Astrocyte of the cerebellum (primary cell): ENCODE measurements around the gene LDHD.
"Not testable (repeated sequence)": the region's sequence is repeated elsewhere in the genome, so short reads cannot be mapped to it uniquely, and the experiment has no call there.

ENCODE experiments used
- DNase-seq: peaks from one replicate; pipeline ENCODE4 v3.0.0-alpha.2; 2011; ENCODE audit warnings: low read depth
- H3K4me3 ChIP-seq: 2 replicates; pipeline ENCODE4 v1.5.1; 2011; ENCODE audit warnings: mild to moderate bottlenecking, low read depth, low read length, moderate library complexity
- in situ Hi-C: cut with HindIII; loops from 2 replicates; pipeline ENCODE4 v1.10.0; 2017; ENCODE audit warnings: low sequenced_read_pairs
- TF ChIP-seq, protein P1 (sequence below): IDR thresholded peaks from 2 replicates; pipeline ENCODE4 v1.5.1; 2012; ENCODE audit warnings: low read length, low read depth, moderate library complexity, mild to moderate bottlenecking; ENCODE audit errors: missing control alignments

The LDHD gene

GRCh38 chr16:75143941-75144340 lies 27.4 kb upstream of the LDHD start:
- in situ Hi-C loops: no loop called here
- TF ChIP-seq, protein P1, sequence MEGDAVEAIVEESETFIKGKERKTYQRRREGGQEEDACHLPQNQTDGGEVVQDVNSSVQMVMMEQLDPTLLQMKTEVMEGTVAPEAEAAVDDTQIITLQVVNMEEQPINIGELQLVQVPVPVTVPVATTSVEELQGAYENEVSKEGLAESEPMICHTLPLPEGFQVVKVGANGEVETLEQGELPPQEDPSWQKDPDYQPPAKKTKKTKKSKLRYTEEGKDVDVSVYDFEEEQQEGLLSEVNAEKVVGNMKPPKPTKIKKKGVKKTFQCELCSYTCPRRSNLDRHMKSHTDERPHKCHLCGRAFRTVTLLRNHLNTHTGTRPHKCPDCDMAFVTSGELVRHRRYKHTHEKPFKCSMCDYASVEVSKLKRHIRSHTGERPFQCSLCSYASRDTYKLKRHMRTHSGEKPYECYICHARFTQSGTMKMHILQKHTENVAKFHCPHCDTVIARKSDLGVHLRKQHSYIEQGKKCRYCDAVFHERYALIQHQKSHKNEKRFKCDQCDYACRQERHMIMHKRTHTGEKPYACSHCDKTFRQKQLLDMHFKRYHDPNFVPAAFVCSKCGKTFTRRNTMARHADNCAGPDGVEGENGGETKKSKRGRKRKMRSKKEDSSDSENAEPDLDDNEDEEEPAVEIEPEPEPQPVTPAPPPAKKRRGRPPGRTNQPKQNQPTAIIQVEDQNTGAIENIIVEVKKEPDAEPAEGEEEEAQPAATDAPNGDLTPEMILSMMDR: no peak
- DNase-seq: no peak
- no peak overlapping the region for H3K4me3 ChIP-seq

GRCh38 chr16:75139498-75139897 lies 22.9 kb upstream of the LDHD start:
- TF ChIP-seq, protein P1: no peak
- DNase-seq: no peak
- no peak overlapping the region for H3K4me3 ChIP-seq
- in situ Hi-C loops: no loop called here

- no peak overlapping the region for H3K4me3 ChIP-seq
- in situ Hi-C loops: no loop called here
- peak; percentile 2 for DNase-seq
- TF ChIP-seq, protein P1: no peak
Measured at GRCh38 chr16:75138636-75139035, 22.1 kb upstream of the LDHD start.

GRCh38 chr16:75138233-75138632 lies 21.7 kb upstream of the LDHD start:
- H3K4me3 ChIP-seq: no peak overlapping the region
- TF ChIP-seq, protein P1: no peak
- no peak for DNase-seq
- in situ Hi-C loops: no loop called here

DNA sequence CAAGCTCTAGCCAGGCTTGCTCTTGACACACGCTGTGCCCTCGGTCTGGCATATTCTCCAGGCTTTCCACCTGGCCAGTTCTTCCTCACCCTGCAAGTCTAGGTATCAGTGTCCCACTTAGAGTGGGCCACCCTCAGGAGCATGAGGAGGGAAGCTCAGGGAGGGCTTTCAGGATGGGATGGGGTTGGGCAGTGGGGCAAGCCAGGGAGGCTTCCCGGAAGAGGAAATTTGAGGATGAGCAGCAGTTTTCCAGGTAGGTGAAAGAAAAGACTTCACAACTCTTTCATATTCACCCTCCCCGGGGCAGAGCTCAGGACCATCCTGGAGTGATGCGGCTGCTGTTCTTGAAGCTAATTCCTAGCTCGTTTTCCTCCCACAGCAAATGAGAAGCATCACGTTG lies 14.5 kb upstream of the LDHD start:
- in situ Hi-C loops: no loop called here
- DNase-seq: no peak
- no peak overlapping the region for H3K4me3 ChIP-seq
- TF ChIP-seq, protein P1: no peak

DNA sequence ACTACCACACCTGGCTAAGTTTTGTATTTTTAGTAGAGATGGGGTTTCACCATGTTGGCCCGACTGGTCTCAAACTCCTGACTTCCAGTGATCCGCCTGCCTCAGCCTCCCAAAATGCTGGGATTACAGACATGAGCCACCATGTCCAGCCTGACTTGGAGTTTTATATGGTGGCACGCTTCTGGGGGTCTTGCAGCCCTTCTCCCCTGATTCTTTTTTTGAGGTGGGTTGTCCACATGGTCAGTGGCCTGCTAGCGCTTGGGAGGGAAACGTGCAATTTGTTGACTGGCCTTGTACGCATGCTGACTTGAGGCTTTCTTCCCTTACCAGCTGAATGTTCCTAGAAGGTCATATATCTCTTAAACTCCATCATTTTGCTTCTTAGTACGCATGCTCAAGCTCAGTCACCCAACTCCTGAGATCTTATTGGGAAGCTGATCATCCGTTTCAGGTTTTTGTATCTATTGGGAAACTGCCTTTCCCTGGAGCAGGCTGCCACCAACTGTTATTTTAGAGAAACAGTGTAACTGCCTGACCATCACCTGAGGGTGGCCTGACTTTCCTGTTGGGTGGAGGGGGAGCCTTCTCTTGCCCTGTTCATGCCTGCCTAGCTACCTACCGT lies 13.7 kb upstream of the LDHD start:
- in situ Hi-C loops: no loop called here
- no peak overlapping the region for H3K4me3 ChIP-seq
- DNase-seq: no peak
- TF ChIP-seq, protein P1: no peak

DNA sequence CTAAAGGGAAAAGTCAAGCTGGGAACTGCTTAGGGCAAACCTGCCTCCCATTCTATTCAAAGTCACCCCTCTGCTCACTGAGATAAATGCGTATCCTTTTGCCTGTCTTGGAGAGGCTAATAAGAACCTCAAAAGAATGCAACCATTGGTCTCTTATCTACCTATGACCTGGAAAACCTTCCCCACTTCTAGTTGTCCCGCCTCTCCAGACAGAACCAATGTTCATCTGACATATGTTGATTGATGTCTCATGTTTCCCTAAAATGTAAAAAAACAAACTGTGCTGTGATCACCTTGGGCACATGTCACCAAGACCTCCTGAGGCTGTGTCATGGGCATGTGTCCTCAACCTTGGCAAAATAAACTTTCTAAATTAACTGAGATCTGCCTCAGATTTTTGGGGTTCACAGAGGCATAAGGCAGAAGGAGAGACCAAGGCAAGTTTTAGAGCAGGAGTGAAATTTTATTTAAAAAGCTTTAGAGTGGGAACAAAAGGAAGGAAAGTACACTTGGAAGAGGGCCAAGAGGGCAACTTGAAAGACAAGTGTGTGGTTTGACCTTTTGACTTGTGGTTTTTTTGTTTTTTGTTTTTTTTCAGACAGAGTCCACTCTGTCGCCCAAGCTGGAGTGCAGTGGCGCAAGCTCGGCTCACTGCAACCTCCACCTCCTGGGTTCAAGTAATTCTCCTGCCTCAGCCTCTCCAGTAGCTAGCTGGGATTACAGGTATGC lies 13.0 kb upstream of the LDHD start:
- H3K4me3 ChIP-seq, DNase-seq, in situ Hi-C loops: not testable (repeated sequence)
